SIG-M5 (cell line): ENCODE results near the gene IKBKE.

ENCODE experiments used
- DNase-seq: peaks from one replicate; lab custom pipeline; 2025; lab: John Stamatoyannopoulos, UW

IKBKE gene

DNA sequence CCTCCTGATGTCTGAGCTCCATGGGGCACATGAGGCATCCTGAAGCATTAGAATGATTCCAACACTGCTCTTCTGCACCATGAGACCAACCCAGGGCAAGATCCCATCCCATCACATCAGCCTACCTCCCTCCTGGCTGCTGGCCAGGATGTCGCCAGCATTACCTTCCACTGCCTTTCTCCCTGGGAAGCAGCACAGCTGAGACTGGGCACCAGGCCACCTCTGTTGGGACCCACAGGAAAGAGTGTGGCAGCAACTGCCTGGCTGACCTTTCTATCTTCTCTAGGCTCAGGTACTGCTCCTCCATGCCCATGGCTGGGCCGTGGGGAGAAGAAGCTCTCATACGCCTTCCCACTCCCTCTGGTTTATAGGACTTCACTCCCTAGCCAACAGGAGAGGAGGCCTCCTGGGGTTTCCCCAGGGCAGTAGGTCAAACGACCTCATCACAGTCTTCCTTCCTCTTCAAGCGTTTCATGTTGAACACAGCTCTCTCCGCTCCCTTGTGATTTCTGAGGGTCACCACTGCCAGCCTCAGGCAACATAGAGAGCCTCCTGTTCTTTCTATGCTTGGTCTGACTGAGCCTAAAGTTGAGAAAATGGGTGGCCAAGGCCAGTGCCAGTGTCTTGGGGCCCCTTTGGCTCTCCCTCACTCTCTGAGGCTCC is 26.0 kb downstream of the IKBKE start:
- DNase-seq = no peak

DNA sequence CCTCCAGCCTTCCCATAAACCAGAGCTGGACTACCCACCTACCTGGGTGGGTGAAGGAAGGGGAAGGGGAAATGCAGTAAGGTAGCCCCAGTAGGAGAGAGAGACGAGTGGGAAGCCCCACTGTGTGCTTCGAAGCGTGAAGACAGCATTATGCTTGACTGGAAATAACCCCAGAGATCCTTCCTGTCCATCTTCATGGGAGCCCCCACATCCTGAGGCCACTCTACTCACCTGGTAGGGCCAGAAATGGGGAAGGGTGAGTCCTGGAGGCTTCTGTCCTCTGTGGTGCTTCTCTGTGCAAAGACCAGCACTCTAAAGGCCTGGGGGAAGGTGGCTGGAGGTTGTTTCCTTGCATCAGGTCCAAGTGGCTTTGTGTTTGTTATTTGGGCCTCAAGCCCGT is 27.1 kb downstream of the IKBKE start:
- no peak for DNase-seq

DNA sequence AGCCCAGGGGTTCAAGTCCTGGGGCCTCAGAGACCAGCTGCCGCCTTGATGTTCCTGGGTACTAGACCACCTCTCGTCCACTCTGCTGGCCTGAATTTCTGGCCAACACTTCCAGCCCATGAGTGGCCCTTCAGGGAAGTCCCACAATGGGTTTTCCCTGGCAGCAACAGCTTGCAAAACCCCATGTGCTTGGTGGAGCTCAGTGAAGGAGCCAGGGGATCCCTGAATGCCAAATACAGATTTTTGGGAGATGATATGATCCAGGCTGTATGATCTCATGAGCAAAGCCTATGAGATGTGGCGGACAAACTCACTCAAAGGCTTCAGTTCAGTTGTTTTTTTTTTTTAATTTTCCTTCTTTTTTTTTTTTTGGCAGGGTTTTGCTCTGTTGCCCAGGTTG is 27.5 kb downstream of the IKBKE start:
- DNase-seq = no peak

GRCh38 chr1:206498685-206499084 is 28.4 kb downstream of the IKBKE start:
- no peak for DNase-seq

DNA sequence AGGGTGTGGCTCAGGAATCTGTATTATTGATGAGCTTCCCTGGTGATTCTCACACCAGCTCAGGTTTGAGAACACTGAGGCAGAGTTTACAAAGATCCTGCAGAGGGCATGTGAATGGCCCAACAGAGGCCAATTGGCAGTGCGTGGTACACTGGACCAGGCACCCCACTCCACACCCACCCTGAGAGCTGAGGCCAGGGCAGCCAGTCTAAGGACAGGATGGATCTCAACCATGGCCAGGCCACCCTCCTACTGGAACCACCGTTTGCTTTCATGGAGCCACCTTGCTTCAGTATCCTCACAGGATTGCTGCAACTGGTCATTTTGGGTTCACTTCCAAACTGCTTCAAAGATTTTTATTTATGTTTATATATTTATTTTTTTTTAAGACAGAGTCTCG is 29.8 kb downstream of the IKBKE start:
- no peak for DNase-seq

DNA sequence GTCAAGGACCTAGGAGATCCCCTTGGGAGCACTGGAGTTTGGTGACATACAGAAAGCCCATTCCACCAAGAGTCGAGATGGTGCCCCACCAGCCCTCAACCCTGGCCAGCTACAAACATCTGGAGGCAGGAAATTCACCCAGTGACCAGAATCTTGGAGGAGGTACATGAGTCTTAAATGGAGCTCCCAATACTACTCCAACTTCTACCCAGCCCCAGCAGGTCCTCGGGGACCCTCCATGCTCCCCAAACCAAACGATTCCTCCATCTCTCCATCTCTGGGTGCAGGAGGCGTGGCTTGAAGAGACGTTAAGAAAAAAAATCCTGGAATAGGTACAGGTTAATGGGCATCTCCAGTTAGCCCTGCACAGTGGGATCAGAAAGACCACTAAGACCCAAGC is 31.6 kb downstream of the IKBKE start:
- DNase-seq = no peak

DNA sequence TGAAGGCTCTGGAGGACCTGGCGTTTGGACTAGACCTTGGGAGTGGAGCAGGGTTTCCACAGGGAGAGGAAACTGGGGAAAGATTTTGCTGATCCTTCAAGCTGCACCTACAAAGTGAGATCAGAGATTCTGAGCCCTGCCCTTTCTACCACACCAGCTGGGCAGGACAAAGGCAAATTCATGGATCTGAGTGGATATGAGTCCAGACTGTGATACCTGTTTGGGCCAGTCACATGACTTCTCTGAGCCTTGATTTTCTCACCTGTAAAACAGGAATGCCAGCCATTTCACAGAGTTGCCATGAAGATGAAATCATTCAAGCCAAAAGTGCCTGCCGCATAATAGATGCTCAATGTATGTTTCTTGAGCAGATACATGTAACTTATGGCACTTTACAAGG is 32.1 kb downstream of the IKBKE start:
- no peak for DNase-seq

DNA sequence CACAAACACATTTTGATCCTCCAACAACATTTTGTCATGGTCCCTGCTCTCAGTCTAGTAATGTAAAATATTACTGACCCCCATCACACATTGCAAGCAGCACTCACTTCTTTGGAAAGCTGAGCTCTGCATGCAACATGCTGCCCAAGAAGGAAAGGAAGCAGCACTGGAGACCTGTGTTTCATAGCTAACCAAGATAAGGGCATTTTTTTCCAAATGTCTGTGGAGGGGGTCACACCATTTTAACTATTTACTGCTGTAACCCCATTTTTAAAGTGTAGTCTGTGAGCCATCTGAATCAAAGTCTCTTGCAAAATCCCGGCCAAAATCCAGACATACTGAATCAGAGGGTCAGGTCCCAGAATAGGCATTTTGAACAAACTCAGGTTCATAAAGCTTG is 32.5 kb downstream of the IKBKE start:
- DNase-seq = no peak

DNA sequence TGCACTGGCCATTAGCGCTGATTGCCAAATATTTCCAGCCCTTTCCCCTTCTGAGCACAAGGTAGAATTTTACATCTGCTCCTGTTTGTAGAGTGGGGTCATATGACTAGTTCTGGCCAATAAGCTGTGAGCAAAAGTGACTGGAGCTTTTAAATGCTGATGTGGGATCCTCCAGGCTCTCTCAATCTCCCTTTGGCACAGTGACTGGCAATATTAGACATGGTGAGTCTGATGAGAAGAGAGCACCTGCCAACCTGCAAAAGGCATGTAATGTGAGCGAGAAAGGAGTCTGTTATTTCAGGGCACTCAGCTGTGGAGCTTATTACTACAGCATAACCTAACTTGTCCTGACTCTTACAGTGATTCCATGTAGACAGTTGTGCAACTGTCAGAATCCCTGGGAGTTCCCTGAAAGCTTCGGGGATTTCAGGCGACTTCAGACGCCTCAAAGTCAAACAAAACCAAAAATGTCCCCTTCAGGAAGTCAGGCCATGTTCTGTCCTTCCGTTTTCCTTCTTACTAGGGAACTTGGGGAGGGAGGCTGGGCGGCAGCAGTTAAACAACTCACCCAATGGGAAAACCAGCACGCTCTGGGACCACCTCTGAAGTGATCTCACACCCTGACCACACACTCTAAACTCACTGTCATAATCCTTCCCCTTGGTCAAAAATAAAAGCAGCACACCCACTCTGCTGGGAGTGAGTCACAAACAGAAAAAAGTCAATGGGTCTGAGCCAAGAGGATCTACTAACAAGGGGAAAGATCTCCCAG is 33.5 kb downstream of the IKBKE start:
- DNase-seq = peak; percentile 99

DNA sequence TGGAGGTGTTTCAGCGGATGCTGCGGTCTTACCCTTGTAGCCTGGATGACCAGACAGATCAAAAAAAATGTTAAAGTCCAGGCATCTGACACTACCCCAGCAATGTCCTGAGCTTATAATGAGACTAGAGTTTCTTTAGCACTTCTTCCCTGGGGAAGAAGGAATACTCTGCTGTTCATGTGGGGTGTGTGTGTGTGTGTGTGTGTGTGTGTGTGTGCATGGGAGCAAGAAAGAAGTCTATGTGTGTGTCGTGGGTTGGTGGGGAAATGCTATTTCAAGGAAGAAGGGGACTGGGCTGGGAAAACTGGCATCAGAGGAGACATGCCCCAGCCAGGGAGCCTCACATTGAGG is 34.1 kb downstream of the IKBKE start:
- DNase-seq = no peak

- DNase-seq = no peak
Measured at GRCh38 chr1:206505702-206506355, 35.6 kb downstream of the IKBKE start.

DNA sequence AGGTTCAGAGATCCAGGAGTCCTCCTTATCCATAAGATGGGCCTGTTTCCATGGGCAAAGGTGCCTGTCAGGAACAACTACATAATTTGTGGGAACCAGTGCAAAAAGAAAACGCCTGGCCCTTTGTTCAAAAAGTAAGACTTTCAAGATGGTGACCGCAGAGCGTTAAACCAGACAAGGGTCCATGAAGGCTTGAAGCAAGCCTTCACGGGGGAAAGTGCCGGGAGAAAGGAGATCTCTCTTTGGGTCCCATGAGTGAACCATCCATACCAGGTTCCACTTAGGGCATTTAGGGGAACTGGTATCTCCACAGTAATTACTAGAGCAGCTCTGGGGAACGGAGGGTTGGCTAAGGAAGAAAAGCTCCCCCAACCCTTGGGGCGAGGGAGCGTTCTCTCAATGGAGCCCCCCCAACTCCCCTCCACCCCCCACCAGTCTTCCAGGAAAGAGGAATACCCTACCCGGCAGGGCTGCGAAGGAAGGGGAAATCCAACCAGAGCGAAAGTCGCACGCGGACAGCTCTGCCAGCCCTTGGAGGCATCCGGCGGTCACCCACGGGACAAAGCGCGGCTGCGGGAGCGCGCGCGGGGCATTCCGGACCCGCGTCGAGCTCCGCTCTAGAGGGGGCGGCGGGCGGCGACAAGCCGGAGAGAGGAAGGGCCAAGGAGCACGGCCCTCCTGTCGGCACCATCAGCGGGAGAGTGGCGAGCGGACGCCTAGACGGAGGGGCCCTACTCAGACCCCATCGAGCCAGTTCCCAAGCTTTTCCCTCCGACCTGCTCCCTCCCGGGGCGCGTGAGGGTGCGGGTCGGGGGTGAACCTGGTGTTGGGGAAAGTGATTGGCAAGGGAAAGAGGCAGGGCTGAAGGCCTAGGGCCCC is 36.4 kb downstream of the IKBKE start:
- no peak for DNase-seq

- no peak for DNase-seq
Measured at GRCh38 chr1:206507284-206508129, 37.2 kb downstream of the IKBKE start, which contains the start of gene RASSF5. Gene RASSF5, plus strand, starts transcription at chr1:206507531. Its CDS starts 72 bp downstream, at chr1:206507603.

DNA sequence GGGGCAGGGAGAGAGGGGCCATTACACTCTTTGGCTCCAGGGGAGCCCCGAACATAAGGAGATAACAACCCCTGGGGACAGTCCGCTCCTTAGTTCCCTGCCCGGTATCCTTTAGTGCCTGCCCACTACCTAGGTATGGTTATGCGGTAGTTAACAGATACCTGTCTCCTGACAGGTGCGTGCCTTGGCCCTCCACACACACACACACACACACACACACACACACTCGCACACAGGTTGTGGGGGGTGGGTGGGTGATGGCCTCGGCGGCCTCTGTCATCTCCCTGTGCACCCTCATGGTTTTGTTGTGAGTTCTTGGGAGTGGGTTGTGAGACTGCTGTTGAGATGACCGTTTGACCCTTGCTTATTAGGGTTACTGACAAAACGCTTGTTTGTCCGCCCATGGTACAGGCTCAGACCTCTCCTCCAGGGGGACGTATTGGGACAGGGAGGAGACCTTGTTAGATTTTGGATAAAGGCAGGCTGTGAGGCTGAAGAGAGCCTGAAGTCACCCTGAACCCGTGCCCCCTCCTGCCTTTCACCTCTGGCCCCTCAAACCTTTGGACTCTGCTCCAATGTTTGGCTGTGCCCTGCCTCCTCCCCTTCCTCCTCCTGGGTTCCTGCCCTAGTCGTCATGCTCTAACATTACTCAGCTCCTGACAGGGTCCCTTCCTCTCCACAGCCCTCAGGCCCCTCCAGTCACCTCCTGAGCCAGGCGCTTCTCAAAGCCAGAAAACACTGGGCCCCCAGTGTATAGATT is 38.0 kb downstream of the IKBKE start:
- DNase-seq = no peak

GRCh38 chr1:206508956-206509355 is 38.7 kb downstream of the IKBKE start:
- no peak for DNase-seq

GRCh38 chr1:206509612-206510257 is 39.5 kb downstream of the IKBKE start:
- DNase-seq = no peak

DNA sequence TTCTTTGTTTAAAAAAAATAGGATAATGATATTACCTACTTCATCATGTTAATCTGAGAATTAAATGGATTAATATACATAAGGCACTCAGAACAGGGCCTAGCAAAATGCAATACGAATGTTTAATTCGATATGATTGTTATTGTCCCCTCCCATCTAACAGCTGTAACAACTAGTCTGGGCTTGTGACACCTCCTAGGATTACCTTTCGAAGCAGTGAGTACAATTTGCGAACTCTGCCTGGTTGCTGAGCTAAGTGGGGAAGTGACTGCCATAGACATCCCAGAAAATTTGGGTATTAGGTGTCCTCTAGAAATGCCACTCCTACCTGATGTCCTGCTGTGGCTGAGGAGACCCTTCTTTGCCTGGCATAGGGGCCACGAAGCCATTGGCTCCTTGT is 40.1 kb downstream of the IKBKE start:
- no peak for DNase-seq

DNA sequence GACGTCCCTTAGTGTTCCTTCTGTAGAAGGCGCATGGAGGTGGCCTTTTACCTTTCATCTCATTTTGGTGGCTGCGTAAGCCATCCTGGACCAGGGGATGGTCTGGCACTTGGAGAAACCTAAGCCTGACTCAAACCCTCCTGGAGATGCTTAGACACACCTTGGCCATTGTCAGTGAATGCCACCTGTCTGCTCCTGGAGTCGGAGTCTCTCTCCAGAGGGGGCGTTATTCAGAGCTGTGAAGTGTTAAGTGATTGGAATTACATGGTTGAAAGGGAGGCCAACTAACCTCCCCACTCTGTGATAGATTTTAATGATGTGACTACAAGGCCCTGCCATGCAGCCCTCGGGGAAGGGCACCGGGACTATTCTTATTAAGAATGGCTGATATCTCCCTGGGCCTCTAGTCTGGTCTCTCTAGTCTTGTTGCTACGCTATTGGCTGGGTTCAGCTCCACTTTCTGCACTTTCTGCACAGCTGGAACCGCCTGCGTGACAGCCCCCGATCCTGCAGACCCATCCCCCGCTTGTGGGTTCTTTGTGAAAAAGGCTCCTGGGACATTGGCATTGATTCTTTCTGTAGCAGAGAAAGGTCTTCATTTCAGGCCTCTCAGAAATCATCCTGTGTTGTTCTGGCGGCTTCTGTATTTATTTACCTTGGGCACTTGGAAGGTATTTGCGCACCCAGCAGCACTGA is 41.2 kb downstream of the IKBKE start:
- no peak for DNase-seq

DNA sequence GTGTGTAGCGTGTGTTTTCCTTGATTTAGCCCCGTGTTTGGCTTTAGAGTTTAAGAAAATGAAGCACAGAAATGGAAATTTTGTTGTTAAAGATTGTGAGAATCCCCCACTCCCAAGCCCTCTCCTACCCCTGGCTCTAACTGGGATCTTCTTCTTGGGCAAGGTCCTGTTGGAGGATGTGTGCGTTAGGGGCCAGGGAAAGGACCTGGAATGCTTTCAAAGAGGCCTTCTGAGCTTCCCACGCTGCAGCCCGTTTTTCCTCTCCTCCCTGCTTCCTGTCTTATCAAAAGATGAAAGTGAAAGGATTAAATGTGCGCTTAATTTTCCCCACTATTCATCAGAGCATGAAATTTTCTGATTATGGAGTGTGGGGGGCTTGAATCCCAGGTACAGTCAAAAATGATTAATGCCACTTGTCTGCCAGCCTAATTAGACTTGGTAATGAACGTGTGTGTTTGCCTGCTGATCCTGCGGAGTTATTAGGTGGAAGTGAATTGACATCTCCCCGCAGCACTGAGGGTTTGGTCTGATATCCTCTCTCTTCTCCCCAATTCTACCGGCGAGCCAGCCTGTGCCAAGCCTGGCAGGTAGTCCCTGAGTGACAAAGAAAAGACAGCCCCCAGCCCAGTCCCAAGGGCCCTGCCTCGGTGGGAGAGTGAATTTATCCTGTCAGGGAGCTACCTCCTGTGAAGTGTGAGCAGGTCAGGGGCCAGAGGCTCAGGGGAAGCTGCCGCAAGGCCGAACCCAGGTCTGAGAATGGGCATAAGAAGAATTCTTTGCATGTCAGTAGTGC is 42.0 kb downstream of the IKBKE start:
- no peak for DNase-seq
